ENCODE data around the gene BAG2. TPM values are rescaled to one million over a fixed set of nuclear protein-coding genes. Genes with fewer than 3 reads are reported as not detected.

Gene BAG2
- polyA plus RNA-seq, 1 donor (not counting 4 experiments of a cell fraction or from before 2014, with no cell fraction given): 1.6 TPM

DNA sequence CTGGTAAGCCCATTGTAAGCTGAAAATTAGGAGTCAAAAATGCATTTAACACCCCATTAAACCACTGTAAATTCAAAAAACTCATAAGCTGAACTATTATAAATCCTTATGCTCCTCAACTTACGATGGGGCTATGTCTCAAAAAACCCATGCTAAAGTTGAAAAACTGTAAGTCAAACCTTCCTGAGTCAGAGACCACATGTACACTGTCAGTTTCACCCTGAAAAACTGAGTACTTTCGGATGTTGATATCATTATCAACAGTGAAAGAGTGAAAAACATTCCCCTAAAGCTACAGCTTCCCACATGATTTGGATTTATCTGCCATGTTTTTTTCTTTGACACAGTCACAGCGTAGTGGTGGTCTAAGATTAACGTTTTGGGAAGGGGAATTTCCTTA is 35.7 kb downstream of the BAG2 start:
- H3K9me3 ChIP-seq (ENCODE audit: control insufficient read depth, low read depth, low read length): no peaks in the 10 kb centered on the region
- H3K4me1 ChIP-seq (ENCODE audit: control insufficient read depth, extremely low read depth, insufficient read depth, low read length): no peaks in the 10 kb centered on the region
- H3K36me3 ChIP-seq (ENCODE audit: control insufficient read depth in 2 of 2, extremely low read depth in 1 of 2, insufficient read depth in 2 of 2, low read length in 2 of 2): no peaks in the 10 kb centered on the region
- no peaks in the 10 kb centered on the region for H3K27me3 ChIP-seq (ENCODE audit: control insufficient read depth, extremely low read depth, insufficient read depth, low read length)
- FAIRE-seq (no peak), DNase-seq (ENCODE audit: low read depth, low spot score) (no peak)
- no peaks in the 10 kb centered on the region for H4K20me1 ChIP-seq (ENCODE audit: control insufficient read depth, extremely low read depth, insufficient read depth, low read length)
- H3K9me1 ChIP-seq (ENCODE audit: control insufficient read depth, extremely low read depth, insufficient read depth, low read length): no peaks in the 10 kb centered on the region
- dilution Hi-C loops (cut with MboI; ENCODE audit: extremely low pct_ligation_motif_present, low sequenced_read_pairs): no loop called here
- H3K9ac ChIP-seq (ENCODE audit: control insufficient read depth, extremely low read depth, insufficient read depth, low read length): no peak overlapping the region
- H3K4me2 ChIP-seq (ENCODE audit: control insufficient read depth, extremely low read depth, insufficient read depth, low read depth, low read length): no peak overlapping the region
- no peak overlapping the region for H3K4me3 ChIP-seq (ENCODE audit: control insufficient read depth in 2 of 3, extremely low read depth in 1 of 3, insufficient read depth in 2 of 3, low read depth in 1 of 3, low read length in 3 of 3)
- TF ChIP-seq EZH2 (IDR thresholded peaks at IDR 0.05; ENCODE audit: low read length): no peak
- TF ChIP-seq CTCF (optimal IDR thresholded peaks at IDR 0.05 in 1 of 3, IDR thresholded peaks at IDR 0.05 in 1 of 3, conservative IDR thresholded peaks at IDR 0.05 in 1 of 3; ENCODE audit: extremely low read depth in 1 of 3, insufficient read depth in 2 of 3, low read length in 3 of 3): no peak
- no peak overlapping the region for H3K27ac ChIP-seq (ENCODE audit: control insufficient read depth, insufficient read depth, low read length)
- H3K79me2 ChIP-seq (ENCODE audit: control insufficient read depth, insufficient read depth, low read length): peaks cover 7% of the 10 kb centered on the region
- no peak overlapping the region for H2AFZ ChIP-seq (ENCODE audit: control insufficient read depth, low read length)

DNA sequence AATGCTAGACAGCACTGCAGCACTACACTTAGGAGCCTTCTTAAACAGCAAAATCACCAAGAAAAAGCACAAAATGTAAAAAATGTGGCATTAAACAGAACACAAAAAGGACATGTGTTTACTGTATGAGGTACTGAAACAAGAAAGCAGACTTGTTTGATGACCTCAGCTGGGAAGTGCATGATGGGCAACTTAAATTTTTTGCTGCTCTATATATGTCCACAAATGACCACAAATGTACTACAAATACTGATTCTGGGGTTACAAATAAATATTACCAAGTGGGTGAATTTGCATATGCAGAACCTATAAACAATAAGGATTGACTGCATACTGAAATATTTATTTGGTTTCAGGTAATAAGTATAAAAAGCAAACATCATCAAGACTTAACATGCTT is 36.9 kb downstream of the BAG2 start:
- Histone ChIP-seq H3K9ac (ENCODE audit: control insufficient read depth, extremely low read depth, insufficient read depth, low read length) (no peak overlapping the region), H3K9me3 (ENCODE audit: control insufficient read depth, low read depth, low read length) (no peaks in the 10 kb centered on the region), H3K4me2 (ENCODE audit: control insufficient read depth, extremely low read depth, insufficient read depth, low read depth, low read length) (no peak overlapping the region), H3K9me1 (ENCODE audit: control insufficient read depth, extremely low read depth, insufficient read depth, low read length) (no peaks in the 10 kb centered on the region), H2AFZ (ENCODE audit: control insufficient read depth, low read length) (no peak overlapping the region), H3K27me3 (ENCODE audit: control insufficient read depth, extremely low read depth, insufficient read depth, low read length) (no peaks in the 10 kb centered on the region), H4K20me1 (ENCODE audit: control insufficient read depth, extremely low read depth, insufficient read depth, low read length) (no peaks in the 10 kb centered on the region), H3K4me1 (ENCODE audit: control insufficient read depth, extremely low read depth, insufficient read depth, low read length) (no peaks in the 10 kb centered on the region), H3K79me2 (ENCODE audit: control insufficient read depth, insufficient read depth, low read length) (peaks cover 17% of the 10 kb centered on the region), H3K36me3 (ENCODE audit: control insufficient read depth in 2 of 2, extremely low read depth in 1 of 2, insufficient read depth in 2 of 2, low read length in 2 of 2) (no peaks in the 10 kb centered on the region), H3K27ac (ENCODE audit: control insufficient read depth, insufficient read depth, low read length) (no peak overlapping the region), H3K4me3 (ENCODE audit: control insufficient read depth in 2 of 3, extremely low read depth in 1 of 3, insufficient read depth in 2 of 3, low read depth in 1 of 3, low read length in 3 of 3) (no peak overlapping the region)
- DNase-seq (ENCODE audit: low read depth, low spot score) (no peak), FAIRE-seq (no peak)
- TF ChIP-seq CTCF (optimal IDR thresholded peaks at IDR 0.05 in 1 of 3, IDR thresholded peaks at IDR 0.05 in 1 of 3, conservative IDR thresholded peaks at IDR 0.05 in 1 of 3; ENCODE audit: extremely low read depth in 1 of 3, insufficient read depth in 2 of 3, low read length in 3 of 3) (no peak), EZH2 (IDR thresholded peaks at IDR 0.05; ENCODE audit: low read length) (no peak)
- dilution Hi-C loops (cut with MboI; ENCODE audit: extremely low pct_ligation_motif_present, low sequenced_read_pairs): no loop called here
